Esophagus mucosa (tissue), 1 donor: Measurements from ENCODE around the gene ALOX12. TPM values are rescaled to one million over a fixed set of nuclear protein-coding genes. Genes with fewer than 3 reads are reported as not detected.
A peak's percentile ranks its signal among the peaks of the same experiment; 100 is the strongest.

Source experiments
- ATAC-seq: fragments of 200-7000 bp; cut with Tn5 transposase; one replicate; pipeline ENCODE4 v1.9.1; 2020
- total RNA-seq: library from RNA; stranded (reverse); gene quantifications from one replicate; pipeline ENCODE4 v1.2.4, GENCODE V29; 2023
- donor health status: DM: yes; HTN: yes; CAD: no.

ALOX12 gene
- total RNA-seq, 1 donor from 2014 or later = 16.9 TPM

- peak; percentile 12 for ATAC-seq
Observed at GRCh38 chr17:7002288-7003047, 6.6 kb downstream of the ALOX12 start.

GRCh38 chr17:7003745-7004144, 7.9 kb downstream of the ALOX12 start:
- ATAC-seq = no peak

GRCh38 chr17:7004398-7005253, 8.8 kb downstream of the ALOX12 start:
- peak; percentile 74 for ATAC-seq

GRCh38 chr17:7005716-7006115, 9.9 kb downstream of the ALOX12 start:
- no peak for ATAC-seq

GRCh38 chr17:7007143-7007542, 11.3 kb downstream of the ALOX12 start:
- ATAC-seq = no peak

- no peak for ATAC-seq
Observed at GRCh38 chr17:7010523-7010922, 14.7 kb downstream of the ALOX12 start.

GRCh38 chr17:7011415-7011814, 15.6 kb downstream of the ALOX12 start:
- no peak for ATAC-seq

GRCh38 chr17:7011942-7012254, 16.0 kb downstream of the ALOX12 start:
- ATAC-seq = no peak

GRCh38 chr17:7014261-7014994, 18.6 kb downstream of the ALOX12 start:
- peak; percentile 90 for ATAC-seq

GRCh38 chr17:7014995-7015958, 19.4 kb downstream of the ALOX12 start:
- ATAC-seq = no peak

- no peak for ATAC-seq
Observed at GRCh38 chr17:7016418-7016817, 20.6 kb downstream of the ALOX12 start.

- no peak for ATAC-seq
Observed at GRCh38 chr17:7016886-7017826, 21.3 kb downstream of the ALOX12 start.

GRCh38 chr17:7017827-7018200, 22.0 kb downstream of the ALOX12 start:
- no peak for ATAC-seq

GRCh38 chr17:7018331-7018964, 22.6 kb downstream of the ALOX12 start:
- ATAC-seq = no peak

- ATAC-seq = no peak
Observed at GRCh38 chr17:7019367-7019766, 23.5 kb downstream of the ALOX12 start.

GRCh38 chr17:7019839-7020519, 24.1 kb downstream of the ALOX12 start:
- no peak for ATAC-seq

GRCh38 chr17:7020894-7021664, 25.2 kb downstream of the ALOX12 start:
- ATAC-seq = no peak

- peak; percentile 65 for ATAC-seq
Observed at GRCh38 chr17:7021993-7022778, 26.3 kb downstream of the ALOX12 start.
